MM.1S (cell line): Measurements from ENCODE around the gene ITGB3.

Experiments used
- DNase-seq: peaks from one replicate; pipeline ENCODE4 v3.0.0-alpha.2; 2015
- H2AFZ ChIP-seq: fragments of 300-600 bp; sonication (generic); 2 replicates; pipeline ENCODE4 v1.6.0; 2016; ENCODE audit warnings: antibody characterized with exemption, low read length
- H3F3A ChIP-seq: fragments of 300-600 bp; sonication (generic); 2 replicates; pipeline ENCODE4 v1.6.1; 2016; ENCODE audit warnings: mild to moderate bottlenecking, antibody characterized with exemption, low read length, moderate library complexity, mixed read lengths; ENCODE audit not compliant: insufficient read depth
- H3K27ac ChIP-seq: fragments of 300-600 bp; sonication (generic); 2 replicates; pipeline ENCODE4 v1.5.1; 2016; ENCODE audit warnings: mild to moderate bottlenecking, low read length
- H3K27me3 ChIP-seq: fragments of 300-600 bp; sonication (generic); replicated peaks from 2 replicates; pipeline ENCODE4 v1.6.0; 2016; ENCODE audit warnings: low read length; ENCODE audit not compliant: insufficient read depth
- H3K36me3 ChIP-seq: fragments of 300-600 bp; sonication (generic); replicated peaks from 2 replicates; pipeline ENCODE4 v1.6.1; 2016; ENCODE audit warnings: mild to moderate bottlenecking, low read length, mixed read lengths; ENCODE audit not compliant: insufficient read depth
- H3K4me1 ChIP-seq: fragments of 300-600 bp; sonication (generic); 2 replicates; pipeline ENCODE4 v1.6.1; 2016; ENCODE audit warnings: low read length, mixed read lengths
- H3K4me2 ChIP-seq: fragments of 300-600 bp; sonication (generic); 2 replicates; pipeline ENCODE4 v1.6.0; 2016; ENCODE audit warnings: low read depth, low read length
- H3K4me3 ChIP-seq: fragments of 300-600 bp; sonication (generic); 2 replicates; pipeline ENCODE4 v1.5.1; 2016; ENCODE audit warnings: low read length, mixed read lengths
- H3K79me2 ChIP-seq: fragments of 300-600 bp; sonication (generic); 2 replicates; pipeline ENCODE4 v1.6.1; 2016; ENCODE audit warnings: mixed run types, low read length, mixed read lengths
- H3K9ac ChIP-seq: fragments of 300-600 bp; sonication (generic); 2 replicates; pipeline ENCODE4 v1.6.1; 2016; ENCODE audit warnings: low read length, mixed read lengths
- H3K9me2 ChIP-seq: fragments of 300-600 bp; sonication (generic); replicated peaks from 2 replicates; pipeline ENCODE4 v1.6.1; 2016; ENCODE audit warnings: mild to moderate bottlenecking, low read length, mixed read lengths; ENCODE audit not compliant: insufficient read depth
- H3K9me3 ChIP-seq: fragments of 300-600 bp; sonication (generic); replicated peaks from 2 replicates; pipeline ENCODE4 v1.6.1; 2016; ENCODE audit warnings: mild to moderate bottlenecking, low read length, mixed read lengths; ENCODE audit not compliant: insufficient read depth
- H4K20me1 ChIP-seq: fragments of 300-600 bp; sonication (generic); 2 replicates; pipeline ENCODE4 v1.6.1; 2016; ENCODE audit warnings: mild to moderate bottlenecking, low read length, moderate library complexity, mixed read lengths; ENCODE audit not compliant: insufficient read depth
- EZH2 ChIP-seq: fragments of 300-600 bp; sonication (generic); optimal IDR thresholded peaks from 2 replicates; pipeline ENCODE3; 2017; ENCODE audit warnings: low read depth, mild to moderate bottlenecking, antibody characterized with exemption, low read length, mixed read lengths
- EZH2phosphoT487 ChIP-seq: fragments of 300-600 bp; sonication (generic); IDR thresholded peaks from 2 replicates; pipeline ENCODE4 v1.6.1; 2018; ENCODE audit warnings: antibody characterized with exemption, low read length
- TF ChIP-seq, protein P1 (sequence below): fragments of 300-600 bp; sonication (generic); IDR thresholded peaks from 2 replicates; pipeline ENCODE4 v1.5.1; 2016; ENCODE audit warnings: antibody characterized with exemption, low read length, mixed read lengths

The ITGB3 gene

DNA sequence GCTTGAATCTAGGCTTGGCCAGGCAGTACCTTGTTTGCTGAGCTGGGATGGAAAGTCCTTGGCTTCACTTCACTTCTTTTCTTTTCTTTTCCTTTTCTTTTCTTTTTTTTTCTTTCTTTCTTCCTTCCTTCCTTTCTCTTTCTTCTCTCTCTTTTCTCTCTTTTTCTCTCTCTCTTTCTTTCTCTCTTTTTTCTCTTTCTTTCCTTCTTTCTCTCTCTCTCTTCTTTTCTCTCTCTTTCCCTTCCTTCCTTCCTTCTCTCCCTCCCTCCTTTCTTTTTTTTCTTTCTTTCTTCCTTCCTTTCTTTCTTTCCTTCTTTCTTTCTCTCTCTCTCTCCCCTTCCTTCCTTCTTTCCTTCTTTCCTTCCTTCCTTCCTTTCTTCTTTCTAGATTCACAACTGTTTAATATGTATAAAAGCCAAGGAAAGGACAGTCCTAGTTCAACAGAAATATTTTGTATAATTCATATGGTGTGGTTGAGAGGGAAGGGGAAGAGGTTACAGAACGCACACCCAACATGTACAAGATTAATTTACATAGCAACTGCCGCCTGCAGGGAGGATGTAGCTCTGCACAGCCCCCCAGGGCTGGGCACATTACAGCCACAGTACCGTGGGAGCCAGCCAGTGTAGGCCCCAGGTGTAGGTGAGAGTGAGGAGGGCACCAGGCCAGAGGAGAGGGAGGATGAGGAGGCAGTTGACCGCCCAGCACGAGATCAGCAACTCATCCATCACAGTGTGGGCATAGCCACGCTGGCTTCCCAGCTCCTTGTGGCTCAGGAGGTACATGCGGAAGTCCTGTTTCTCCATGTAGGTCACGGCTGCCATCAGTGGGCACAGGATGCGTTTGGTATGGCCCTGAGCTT is 9.7 kb upstream of the ITGB3 start:
- no peak overlapping the region for H3K9ac ChIP-seq
- no peaks in the 10 kb centered on the region for H3K9me3 ChIP-seq
- H3K4me3 ChIP-seq = no peak overlapping the region
- H3K4me1 ChIP-seq = peaks cover 15% of the 10 kb centered on the region
- TF ChIP-seq EZH2phosphoT487 (no peak), EZH2 (no peak)
- TF ChIP-seq, protein P1, sequence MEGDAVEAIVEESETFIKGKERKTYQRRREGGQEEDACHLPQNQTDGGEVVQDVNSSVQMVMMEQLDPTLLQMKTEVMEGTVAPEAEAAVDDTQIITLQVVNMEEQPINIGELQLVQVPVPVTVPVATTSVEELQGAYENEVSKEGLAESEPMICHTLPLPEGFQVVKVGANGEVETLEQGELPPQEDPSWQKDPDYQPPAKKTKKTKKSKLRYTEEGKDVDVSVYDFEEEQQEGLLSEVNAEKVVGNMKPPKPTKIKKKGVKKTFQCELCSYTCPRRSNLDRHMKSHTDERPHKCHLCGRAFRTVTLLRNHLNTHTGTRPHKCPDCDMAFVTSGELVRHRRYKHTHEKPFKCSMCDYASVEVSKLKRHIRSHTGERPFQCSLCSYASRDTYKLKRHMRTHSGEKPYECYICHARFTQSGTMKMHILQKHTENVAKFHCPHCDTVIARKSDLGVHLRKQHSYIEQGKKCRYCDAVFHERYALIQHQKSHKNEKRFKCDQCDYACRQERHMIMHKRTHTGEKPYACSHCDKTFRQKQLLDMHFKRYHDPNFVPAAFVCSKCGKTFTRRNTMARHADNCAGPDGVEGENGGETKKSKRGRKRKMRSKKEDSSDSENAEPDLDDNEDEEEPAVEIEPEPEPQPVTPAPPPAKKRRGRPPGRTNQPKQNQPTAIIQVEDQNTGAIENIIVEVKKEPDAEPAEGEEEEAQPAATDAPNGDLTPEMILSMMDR = no peak
- no peaks in the 10 kb centered on the region for H3F3A ChIP-seq
- no peaks in the 10 kb centered on the region for H3K79me2 ChIP-seq
- H3K36me3 ChIP-seq = no peaks in the 10 kb centered on the region
- H2AFZ ChIP-seq = no peak overlapping the region
- H3K4me2 ChIP-seq = no peak overlapping the region
- no peaks in the 10 kb centered on the region for H3K27me3 ChIP-seq
- no peaks in the 10 kb centered on the region for H3K9me2 ChIP-seq
- H3K27ac ChIP-seq = no peak overlapping the region
- no peaks in the 10 kb centered on the region for H4K20me1 ChIP-seq
- no peak for DNase-seq

DNA sequence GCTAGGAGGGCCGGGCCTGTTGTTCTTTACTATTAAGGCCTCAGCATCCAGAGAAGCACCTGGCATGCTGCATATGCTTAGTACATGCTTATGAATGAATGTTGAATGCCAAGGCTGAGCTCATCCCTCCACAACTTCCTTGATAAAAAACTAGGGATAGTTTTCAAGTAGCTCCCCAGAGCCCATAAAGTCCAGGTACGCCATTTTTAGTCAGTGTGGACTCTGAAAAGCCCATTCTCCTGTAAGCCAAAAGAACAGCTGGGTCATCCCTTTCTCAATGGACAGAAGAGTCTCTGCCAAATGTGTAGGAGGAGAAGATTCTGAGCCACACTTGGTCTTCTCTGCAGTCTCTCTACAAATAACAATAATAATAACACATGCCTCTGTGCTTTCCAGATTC is 8.9 kb upstream of the ITGB3 start:
- H3K9me3 ChIP-seq = no peaks in the 10 kb centered on the region
- no peaks in the 10 kb centered on the region for H3K9me2 ChIP-seq
- H3K4me3 ChIP-seq = no peak overlapping the region
- H3K79me2 ChIP-seq = no peaks in the 10 kb centered on the region
- TF ChIP-seq EZH2phosphoT487 (no peak), EZH2 (no peak)
- TF ChIP-seq, protein P1 = no peak
- no peaks in the 10 kb centered on the region for H3K36me3 ChIP-seq
- H3K4me1 ChIP-seq = peaks cover 12% of the 10 kb centered on the region
- DNase-seq = no peak
- no peak overlapping the region for H3K4me2 ChIP-seq
- no peak overlapping the region for H3K9ac ChIP-seq
- H3K27me3 ChIP-seq = no peaks in the 10 kb centered on the region
- no peak overlapping the region for H3K27ac ChIP-seq
- H2AFZ ChIP-seq = no peak overlapping the region
- H4K20me1 ChIP-seq = no peaks in the 10 kb centered on the region
- H3F3A ChIP-seq = no peaks in the 10 kb centered on the region

DNA sequence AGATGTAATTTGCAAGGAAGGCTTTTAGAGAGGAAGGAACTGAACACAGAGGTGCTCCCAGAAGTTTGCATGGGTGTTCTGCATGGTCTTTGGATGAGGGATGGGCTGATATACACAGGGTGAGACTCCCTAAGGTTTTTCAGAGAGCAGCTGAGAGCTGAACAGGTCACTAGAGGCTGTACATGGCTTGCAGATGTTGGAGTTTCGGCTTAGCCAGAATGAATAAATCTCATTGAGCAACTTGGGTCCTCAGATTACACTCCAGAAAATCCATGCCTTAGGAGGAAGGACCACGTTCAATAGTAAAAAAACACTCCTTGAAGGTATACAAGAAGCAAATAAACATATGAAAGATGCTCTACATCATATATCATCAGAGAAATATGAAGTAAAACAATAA is 7.5 kb upstream of the ITGB3 start:
- DNase-seq = no peak

More for the DNA sequence above, 7.5 kb upstream of the ITGB3 start:
- no peaks in the 10 kb centered on the region for H3F3A ChIP-seq
- no peak overlapping the region for H3K4me2 ChIP-seq
- H3K36me3 ChIP-seq = no peaks in the 10 kb centered on the region
- no peaks in the 10 kb centered on the region for H3K9me3 ChIP-seq
- TF ChIP-seq EZH2phosphoT487 (no peak), EZH2 (no peak)
- TF ChIP-seq, protein P1 = no peak
- H3K9me2 ChIP-seq = no peaks in the 10 kb centered on the region
- no peaks in the 10 kb centered on the region for H3K79me2 ChIP-seq
- H2AFZ ChIP-seq = no peak overlapping the region
- no peaks in the 10 kb centered on the region for H3K4me1 ChIP-seq
- H3K27ac ChIP-seq = no peak overlapping the region
- no peaks in the 10 kb centered on the region for H4K20me1 ChIP-seq
- H3K27me3 ChIP-seq = no peaks in the 10 kb centered on the region
- no peak overlapping the region for H3K9ac ChIP-seq
- no peak overlapping the region for H3K4me3 ChIP-seq
